NCI-H526 treated with DMSO at 0.1 percent for 48 hours (cell line): ENCODE results near the gene UBAC1.
"Not testable (repeated sequence)": the region's sequence is repeated elsewhere in the genome, so short reads cannot be mapped to it uniquely, and the experiment has no call there.

ENCODE experiments used
- DNase-seq: peaks from one replicate; lab custom pipeline; 2025; lab: John Stamatoyannopoulos, UW

The UBAC1 gene

DNA sequence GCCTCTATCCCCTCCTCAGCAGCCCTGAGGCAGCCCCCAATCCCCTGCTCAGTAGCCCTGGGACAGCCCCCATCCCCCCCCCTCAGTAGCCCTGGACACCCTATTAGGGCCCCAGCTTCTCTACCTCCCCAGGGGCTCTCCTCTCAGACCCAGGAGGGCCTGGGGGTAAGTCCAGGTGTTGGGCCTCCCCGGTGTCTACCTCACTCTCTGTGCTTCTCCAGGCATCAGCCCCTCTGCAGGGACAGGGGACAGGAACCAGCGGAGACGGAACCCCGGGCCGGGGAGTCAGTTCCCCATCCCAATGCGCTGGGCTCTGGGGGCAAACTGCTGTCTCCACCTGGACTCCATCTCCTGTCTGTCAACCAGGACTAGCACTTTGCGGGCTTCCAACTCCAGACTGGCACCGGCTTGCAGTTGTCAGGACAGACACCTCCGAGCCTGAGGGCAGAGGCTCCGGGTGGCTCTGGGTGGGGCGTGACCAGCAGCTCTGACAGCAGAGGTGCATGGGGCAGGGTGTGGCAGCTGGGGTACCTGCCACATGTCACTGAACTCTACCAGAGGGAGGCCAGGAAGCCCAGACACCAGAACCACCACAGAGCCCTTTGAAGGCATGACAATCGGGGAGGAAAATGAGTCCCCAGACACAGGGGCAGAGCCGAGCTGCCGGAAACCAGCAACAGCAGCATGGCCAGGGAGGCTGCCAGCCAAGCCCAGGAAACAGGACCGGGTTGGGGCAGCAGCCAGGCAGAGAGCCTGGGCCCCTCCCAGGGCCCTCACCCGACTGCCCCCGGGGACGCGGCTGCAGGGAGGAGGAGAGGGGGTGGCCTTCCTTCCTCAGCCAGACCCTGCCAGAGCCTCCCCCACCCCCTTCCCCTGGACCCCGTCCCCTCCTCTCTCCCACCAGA is 17.7 kb upstream of the UBAC1 start:
- no peak for DNase-seq

DNA sequence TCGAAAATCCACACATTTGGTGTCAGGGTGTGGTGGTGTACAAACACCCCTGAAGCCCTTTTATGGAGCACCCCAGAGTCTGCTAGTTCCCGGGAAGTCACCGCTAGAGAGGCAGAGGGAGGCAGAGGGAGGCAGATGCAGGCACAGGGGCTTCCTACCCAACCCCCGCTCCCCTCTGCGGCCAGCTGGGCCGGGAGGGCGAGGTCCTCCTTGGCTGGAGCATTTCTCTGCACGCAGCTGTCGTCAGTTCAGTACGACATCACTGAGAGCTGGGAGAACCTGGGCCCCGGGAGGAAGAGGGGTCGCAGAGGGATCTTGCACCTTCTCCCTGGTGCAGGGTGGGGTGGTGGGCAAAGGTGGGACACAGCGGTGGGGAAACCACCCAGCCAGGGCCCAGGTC is 15.8 kb upstream of the UBAC1 start:
- DNase-seq: no peak

DNA sequence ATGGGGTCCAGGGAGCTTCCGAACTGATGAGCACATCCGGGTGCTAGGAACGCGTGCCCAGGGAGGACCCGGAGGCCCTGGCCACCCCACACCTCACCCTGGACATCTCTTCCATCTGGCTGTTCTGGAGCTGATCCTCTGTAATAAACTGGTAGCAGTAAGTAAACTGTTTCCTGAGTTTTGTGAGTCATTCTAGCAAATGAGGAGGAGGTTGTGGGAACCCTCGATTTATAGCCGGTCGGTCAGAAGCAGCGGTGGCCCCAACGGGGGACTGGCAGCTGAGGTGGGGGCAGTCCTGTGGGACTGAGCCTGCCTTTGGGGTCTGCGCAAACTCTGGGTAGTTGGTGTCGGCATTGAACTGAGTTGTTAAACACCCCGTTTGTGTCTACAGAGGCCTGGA is 15.4 kb upstream of the UBAC1 start:
- DNase-seq: no peak

DNA sequence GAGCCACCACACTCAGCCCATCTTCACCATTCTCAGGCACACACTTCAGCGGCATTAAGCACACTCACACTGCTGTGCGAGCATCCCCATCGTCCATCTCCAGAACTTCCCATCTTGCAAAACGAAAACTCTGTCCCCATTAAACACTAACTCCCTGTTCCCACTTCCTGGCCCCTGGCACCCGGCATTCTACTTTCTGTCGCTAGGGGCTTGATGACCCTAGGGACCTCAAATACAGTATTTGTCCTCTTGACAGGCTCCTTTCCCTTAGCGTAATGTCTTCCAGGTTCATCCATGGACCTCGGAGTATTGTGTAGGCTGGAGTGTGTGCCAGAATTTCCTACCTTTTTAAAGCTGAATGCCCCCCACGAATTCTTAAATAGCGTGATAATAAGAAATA is 14.7 kb upstream of the UBAC1 start:
- no peak for DNase-seq

- no peak for DNase-seq
These were observed 13.0 kb upstream of the UBAC1 start for GRCh38 chr9:135974220-135974573.

- DNase-seq: no peak
These were observed 12.4 kb upstream of the UBAC1 start for GRCh38 chr9:135973277-135974219.

- DNase-seq: no peak
These were observed 10.7 kb upstream of the UBAC1 start for GRCh38 chr9:135971892-135972291.

DNA sequence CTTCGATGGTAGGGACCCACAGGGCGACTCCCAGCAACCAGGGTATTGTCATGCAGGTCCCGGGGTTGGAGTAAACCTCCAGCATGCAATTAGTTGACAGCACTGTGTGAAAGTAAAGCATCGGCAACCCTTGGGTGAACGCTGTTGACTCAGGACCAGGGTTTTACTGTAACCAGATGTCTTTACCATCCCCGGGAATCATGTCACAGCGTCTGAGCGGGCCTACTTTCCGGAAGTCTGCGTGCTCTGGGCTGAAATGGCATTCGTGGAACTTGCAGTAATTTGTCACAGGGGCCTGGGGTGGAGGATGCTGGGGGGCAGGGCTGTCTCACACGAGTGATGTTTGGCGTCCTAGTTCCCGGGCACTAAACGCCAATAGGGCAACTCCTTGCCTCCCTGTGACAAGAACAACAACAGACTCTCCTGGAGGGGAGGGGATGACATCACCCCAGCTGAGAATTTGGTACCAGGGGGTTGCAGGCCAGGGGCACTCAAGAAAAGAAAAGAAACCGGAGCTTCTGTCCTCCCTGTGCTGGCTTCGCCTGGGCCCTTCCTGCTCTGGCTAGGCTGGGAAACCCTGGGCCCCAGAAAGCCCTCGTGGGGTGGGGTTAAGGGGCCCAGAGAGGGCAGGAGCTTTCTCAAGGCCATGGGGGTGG is 10.1 kb upstream of the UBAC1 start:
- no peak for DNase-seq

DNA sequence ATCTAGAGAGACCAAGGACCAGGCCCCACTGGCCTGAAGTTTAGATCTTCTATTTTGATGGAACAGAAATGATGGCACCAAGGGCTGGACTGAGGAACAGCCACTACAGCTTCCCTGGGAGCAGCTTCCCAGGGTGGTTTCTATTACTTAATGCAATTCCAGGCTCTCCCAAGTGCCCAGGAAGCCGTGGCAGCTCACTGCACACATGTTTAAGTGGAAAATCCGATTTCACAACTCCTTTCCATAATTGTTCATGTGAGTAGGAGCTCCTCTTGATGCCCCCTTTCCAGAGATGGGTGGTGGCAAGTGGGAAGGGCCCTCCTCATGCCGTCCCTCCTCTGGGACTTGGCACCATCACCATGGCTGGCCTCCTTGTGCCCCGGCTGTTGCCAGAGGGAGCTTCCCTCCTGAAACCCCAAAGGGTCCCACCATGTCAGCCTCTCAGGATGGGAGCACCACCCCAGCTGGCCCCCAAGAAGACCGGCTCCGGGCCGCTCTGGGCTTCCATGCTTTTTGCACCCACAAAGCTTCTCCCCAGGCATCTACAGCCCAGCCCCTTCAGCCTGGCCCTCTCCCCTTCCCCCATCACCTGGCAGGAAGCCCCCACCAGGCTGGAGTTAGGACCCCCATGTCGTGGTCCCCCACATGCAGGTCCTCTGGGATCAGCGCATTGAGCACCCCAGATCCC is 9.1 kb upstream of the UBAC1 start:
- DNase-seq: no peak

GRCh38 chr9:135969064-135969683 is 8.0 kb upstream of the UBAC1 start:
- no peak for DNase-seq

- no peak for DNase-seq
These were observed 7.4 kb upstream of the UBAC1 start for GRCh38 chr9:135968601-135969000.

GRCh38 chr9:135968083-135968476 is 6.9 kb upstream of the UBAC1 start:
- DNase-seq: no peak

GRCh38 chr9:135966916-135967260 is 5.7 kb upstream of the UBAC1 start:
- DNase-seq: not testable (repeated sequence)

DNA sequence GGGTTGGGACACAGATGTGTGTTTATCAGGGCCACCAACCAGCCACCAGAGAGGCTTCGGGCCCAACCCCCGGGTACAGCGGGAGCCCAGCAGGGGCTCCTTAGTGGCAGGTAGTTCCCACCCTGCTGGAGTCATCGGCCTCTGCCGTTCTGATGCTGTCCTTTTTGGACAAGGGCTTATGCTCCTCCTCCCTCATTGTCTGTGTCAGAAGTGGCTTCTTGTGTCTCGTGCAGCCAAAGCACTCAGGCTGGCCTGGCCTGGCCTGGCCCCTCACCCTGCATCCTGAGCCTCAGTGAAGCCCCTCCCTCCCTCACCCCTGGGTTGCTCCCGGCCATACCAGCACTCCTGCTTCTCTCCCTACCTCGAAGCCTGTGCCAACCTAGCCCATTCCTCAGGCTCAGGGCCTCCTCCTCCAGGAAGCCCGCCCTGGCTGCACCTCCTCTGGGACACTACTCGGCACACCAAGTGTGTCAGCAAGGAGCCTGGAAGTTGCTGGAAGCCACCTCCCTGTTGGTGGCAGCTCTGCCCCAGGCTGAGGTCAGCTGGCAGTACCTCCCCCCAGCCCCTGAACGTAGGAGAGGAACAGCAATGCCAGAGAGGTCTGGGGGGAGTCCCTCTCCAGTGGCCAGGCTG is 4.1 kb upstream of the UBAC1 start:
- DNase-seq: no peak

GRCh38 chr9:135963938-135964337 is 2.8 kb upstream of the UBAC1 start:
- DNase-seq: no peak

DNA sequence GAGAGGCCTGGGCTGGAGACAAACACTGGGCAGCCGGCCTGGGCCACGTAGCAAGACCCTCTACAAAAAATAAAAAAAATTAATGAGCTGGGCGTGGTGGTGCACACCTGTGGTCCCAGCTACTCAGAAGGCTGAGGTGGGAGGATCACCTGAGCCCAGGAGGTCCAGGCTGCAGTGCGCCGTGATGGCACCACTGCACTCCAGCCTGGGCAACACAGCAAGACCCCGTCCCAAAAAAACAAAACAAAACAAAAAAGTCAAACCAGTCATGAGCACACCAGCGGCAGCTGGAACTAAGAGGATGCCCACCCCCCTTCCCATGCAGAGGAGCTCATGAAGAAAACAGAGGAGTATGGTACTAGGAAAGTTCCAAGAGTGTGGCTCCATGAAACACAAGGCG is 2.2 kb upstream of the UBAC1 start:
- DNase-seq: no peak

- no peak for DNase-seq
These were observed 1.6 kb upstream of the UBAC1 start for GRCh38 chr9:135962696-135963307.

DNA sequence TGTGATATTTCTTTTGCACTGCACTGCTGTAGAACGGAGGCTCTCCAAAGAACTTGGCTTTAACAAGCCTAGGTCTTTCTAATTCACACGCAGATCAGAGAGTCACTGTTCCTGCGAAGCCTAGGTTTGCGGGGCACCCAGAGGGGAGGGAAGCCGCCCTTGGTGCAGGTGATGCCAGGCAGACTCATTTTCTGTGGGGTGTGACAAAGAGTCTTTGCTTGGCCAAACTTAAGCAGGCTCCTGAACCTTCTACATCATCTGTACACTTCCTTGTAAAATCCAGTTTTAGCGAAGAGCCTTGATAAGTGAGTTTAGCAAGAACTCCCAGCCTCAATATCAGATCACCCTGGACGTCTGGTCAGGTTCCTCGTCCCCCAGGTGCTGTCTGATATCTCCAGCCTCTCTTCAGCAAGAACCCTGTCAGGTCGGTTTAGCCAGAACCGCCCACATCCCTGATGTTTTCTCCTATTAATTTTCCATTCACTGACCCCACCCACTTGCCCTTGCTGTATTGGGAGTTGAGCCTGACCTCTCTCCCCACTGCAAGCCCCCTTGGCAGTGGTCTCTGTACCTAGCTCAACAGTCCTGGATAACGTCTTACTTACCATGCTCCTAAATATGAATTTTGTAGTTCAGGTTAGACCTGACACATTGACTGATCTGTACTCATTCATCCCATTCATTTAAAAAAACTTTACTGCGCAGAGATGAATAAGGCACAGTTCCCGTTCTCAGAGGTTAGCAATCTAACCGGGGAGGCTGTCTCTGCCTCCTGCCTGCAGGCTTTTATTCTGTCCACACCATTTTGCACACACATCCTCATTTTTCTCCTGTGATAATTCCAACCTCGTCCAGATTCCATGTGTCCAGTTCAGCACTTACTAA is 880 bp upstream of the UBAC1 start:
- no peak for DNase-seq

- DNase-seq: no peak
These were observed 529 bp downstream of the UBAC1 start for GRCh38 chr9:135960411-135961276.
